ENCODE results near the gene PAX1.

PAX1 gene

GRCh38 chr20:21703717-21704407 lies 1.6 kb upstream of the PAX1 start:
- DNase-seq (ENCODE audit: low read depth) = no peak

- DNase-seq (ENCODE audit: low read depth) = no peak
These were observed 767 bp upstream of the PAX1 start for GRCh38 chr20:21704408-21705385.

GRCh38 chr20:21706261-21707195 lies 1.1 kb downstream of the PAX1 start:
- DNase-seq (ENCODE audit: low read depth) = no peak

GRCh38 chr20:21707267-21707666 lies 1.8 kb downstream of the PAX1 start:
- DNase-seq (ENCODE audit: low read depth) = no peak

- no peak for DNase-seq (ENCODE audit: low read depth)
These were observed 2.7 kb downstream of the PAX1 start for GRCh38 chr20:21707999-21708737.

- no peak for DNase-seq (ENCODE audit: low read depth)
These were observed 3.5 kb downstream of the PAX1 start for GRCh38 chr20:21708738-21709534.

GRCh38 chr20:21709535-21709904 lies 4.1 kb downstream of the PAX1 start:
- no peak for DNase-seq (ENCODE audit: low read depth)

GRCh38 chr20:21710341-21710740 lies 4.9 kb downstream of the PAX1 start:
- no peak for DNase-seq (ENCODE audit: low read depth)

- DNase-seq (ENCODE audit: low read depth) = no peak
These were observed 5.5 kb downstream of the PAX1 start for GRCh38 chr20:21710863-21711431.

GRCh38 chr20:21712443-21713059 lies 7.1 kb downstream of the PAX1 start:
- no peak for DNase-seq (ENCODE audit: low read depth)

GRCh38 chr20:21713470-21713869 lies 8.0 kb downstream of the PAX1 start:
- DNase-seq (ENCODE audit: low read depth) = no peak

- no peak for DNase-seq (ENCODE audit: low read depth)
These were observed 8.4 kb downstream of the PAX1 start for GRCh38 chr20:21713901-21714296.

- DNase-seq (ENCODE audit: low read depth) = no peak
These were observed 9.1 kb downstream of the PAX1 start for GRCh38 chr20:21714297-21715192.

- no peak for DNase-seq (ENCODE audit: low read depth)
These were observed 9.9 kb downstream of the PAX1 start for GRCh38 chr20:21715193-21715881.

GRCh38 chr20:21719592-21720214 lies 14.2 kb downstream of the PAX1 start:
- DNase-seq (ENCODE audit: low read depth) = peak; percentile 11

- DNase-seq (ENCODE audit: low read depth) = no peak
These were observed 20.4 kb downstream of the PAX1 start for GRCh38 chr20:21725892-21726291.

GRCh38 chr20:21729316-21729715 lies 23.9 kb downstream of the PAX1 start:
- DNase-seq (ENCODE audit: low read depth) = no peak

GRCh38 chr20:21739161-21739560 lies 33.7 kb downstream of the PAX1 start:
- no peak for DNase-seq (ENCODE audit: low read depth)
